H9 (cell line): Measurements from ENCODE around the gene ST3GAL6. TPM values are rescaled to one million over a fixed set of nuclear protein-coding genes. Genes with fewer than 3 reads are reported as not detected.

Experiments used
- DNase-seq: peaks from one replicate; pipeline ENCODE4 v3.0.0-alpha.2; 2017
- H2AFZ ChIP-seq: one replicate; pipeline ENCODE4 v1.6.1; 2013; ENCODE audit warnings: mild to moderate bottlenecking, low read length, control low read depth, moderate library complexity
- H2AK5ac ChIP-seq: 2 replicates; pipeline ENCODE4 v1.6.1; 2013; ENCODE audit warnings: low read length, control low read depth, mixed read lengths; ENCODE audit not compliant: insufficient read length
- H2BK120ac ChIP-seq: one replicate; pipeline ENCODE4 v1.6.1; 2013; ENCODE audit warnings: low read depth, mild to moderate bottlenecking, low read length, control low read depth, inconsistent platforms; ENCODE audit not compliant: poor library complexity, severe bottlenecking
- H2BK12ac ChIP-seq: 2 replicates; pipeline ENCODE4 v1.6.1; 2013; ENCODE audit warnings: low read length, control low read depth, mixed read lengths, low read depth; ENCODE audit not compliant: insufficient read length
- H2BK15ac ChIP-seq: 2 replicates; pipeline ENCODE4 v1.6.1; 2013; ENCODE audit warnings: low read depth, low read length, control low read depth
- H2BK20ac ChIP-seq: one replicate; pipeline ENCODE4 v1.6.1; 2013; ENCODE audit warnings: low read depth, mild to moderate bottlenecking, low read length, control low read depth, inconsistent platforms; ENCODE audit not compliant: poor library complexity, severe bottlenecking
- H2BK5ac ChIP-seq: 2 replicates; pipeline ENCODE4 v1.6.1; 2013; ENCODE audit warnings: low read length, control low read depth, mixed read lengths; ENCODE audit not compliant: insufficient read length
- H3K14ac ChIP-seq: 2 replicates; pipeline ENCODE4 v1.6.1; 2013; ENCODE audit warnings: low read length, control low read depth; ENCODE audit not compliant: insufficient read depth
- H3K18ac ChIP-seq: 2 replicates; pipeline ENCODE4 v1.6.1; 2013; ENCODE audit warnings: low read depth, mild to moderate bottlenecking, mixed read lengths, low read length, control low read depth; ENCODE audit not compliant: insufficient read length
- H3K23ac ChIP-seq: 2 replicates; pipeline ENCODE4 v1.6.1; 2013; ENCODE audit warnings: low read length, control low read depth, mixed read lengths, low read depth; ENCODE audit not compliant: insufficient read length
- H3K23me2 ChIP-seq: 2 replicates; pipeline ENCODE4 v1.6.1; 2013; ENCODE audit warnings: low read depth, mild to moderate bottlenecking, mixed read lengths, low read length, control low read depth; ENCODE audit not compliant: insufficient read length, poor library complexity, severe bottlenecking
- H3K27ac ChIP-seq: 2 replicates; pipeline ENCODE4 v1.5.1; 2013; ENCODE audit warnings: low read length, control low read depth, mixed read lengths, low read depth; ENCODE audit not compliant: insufficient read length
- H3K27me3 ChIP-seq: 2 replicates; pipeline ENCODE4 v1.6.1; 2013; ENCODE audit warnings: low read length, control low read depth, inconsistent platforms; ENCODE audit not compliant: insufficient read depth
- H3K4ac ChIP-seq: 2 replicates; pipeline ENCODE4 v1.6.1; 2013; ENCODE audit warnings: low read depth, mild to moderate bottlenecking, control low read depth, inconsistent platforms, low read length, moderate library complexity
- H3K4me1 ChIP-seq: 2 replicates; pipeline ENCODE4 v1.6.1; 2013; ENCODE audit warnings: low read length, control low read depth, inconsistent platforms; ENCODE audit not compliant: insufficient read depth
- H3K4me2 ChIP-seq: 2 replicates; pipeline ENCODE4 v1.6.1; 2013; ENCODE audit warnings: low read length, control low read depth, mixed read lengths; ENCODE audit not compliant: insufficient read length, insufficient read depth
- H3K56ac ChIP-seq: 2 replicates; pipeline ENCODE4 v1.6.1; 2013; ENCODE audit warnings: low read depth, mild to moderate bottlenecking, mixed read lengths, low read length, control low read depth; ENCODE audit not compliant: insufficient read length
- H3K79me1 ChIP-seq: 2 replicates; pipeline ENCODE4 v1.6.1; 2013; ENCODE audit warnings: low read depth, mild to moderate bottlenecking, moderate library complexity, low read length, control low read depth, inconsistent platforms; ENCODE audit not compliant: insufficient read depth, poor library complexity, severe bottlenecking
- H3K79me2 ChIP-seq: 2 replicates; pipeline ENCODE4 v1.6.1; 2013; ENCODE audit warnings: low read length, control low read depth, inconsistent platforms; ENCODE audit not compliant: insufficient read depth
- H3K9ac ChIP-seq: 2 replicates; pipeline ENCODE4 v1.6.1; 2013; ENCODE audit warnings: low read length, control low read depth, mixed read lengths; ENCODE audit not compliant: insufficient read length; ENCODE audit errors: extremely low read depth
- H3K9me3 ChIP-seq: one replicate; pipeline ENCODE4 v1.6.1; 2013; ENCODE audit warnings: low read depth, low read length, inconsistent platforms; ENCODE audit not compliant: control insufficient read depth
- H3T11ph ChIP-seq: one replicate; pipeline ENCODE4 v1.6.1; 2013; ENCODE audit warnings: mild to moderate bottlenecking, low read length, control low read depth, inconsistent platforms
- H4K20me1 ChIP-seq: one replicate; pipeline ENCODE4 v1.6.1; 2013; ENCODE audit not compliant: control insufficient read depth, insufficient read length, insufficient read depth
- H4K5ac ChIP-seq: 2 replicates; pipeline ENCODE4 v1.6.1; 2013; ENCODE audit warnings: low read depth, mild to moderate bottlenecking, mixed read lengths, low read length, control low read depth; ENCODE audit not compliant: insufficient read length
- H4K8ac ChIP-seq: replicated peaks from 2 replicates; pipeline ENCODE4 v1.6.1; 2013; ENCODE audit warnings: low read length, control low read depth, mixed read lengths, low read depth; ENCODE audit not compliant: insufficient read length
- H4K91ac ChIP-seq: 2 replicates; pipeline ENCODE4 v1.6.1; 2013; ENCODE audit warnings: low read depth, mild to moderate bottlenecking, moderate library complexity, mixed read lengths, low read length, control low read depth; ENCODE audit not compliant: insufficient read length
- H3K27ac Mint-ChIP-seq, 3 experiments: 2 replicates in 2 of 3; 3 replicates in 1 of 3; pipeline ENCODE4 v1.8.0; 2020 to 2021; ENCODE audit warnings: mixed read lengths in 3 of 3, mild to moderate bottlenecking in 1 of 3, moderate library complexity in 1 of 3
- H3K27me3 Mint-ChIP-seq: 2 replicates; pipeline ENCODE4 v1.8.0; 2021; ENCODE audit warnings: low read depth, mild to moderate bottlenecking, moderate library complexity, mixed read lengths
- H3K36me3 Mint-ChIP-seq, 3 experiments: 2 replicates in 2 of 3; 3 replicates in 1 of 3; pipeline ENCODE4 v1.8.0; 2020 to 2021; ENCODE audit warnings: low read depth in 3 of 3, mixed read lengths in 3 of 3; ENCODE audit not compliant: insufficient read depth in 1 of 3
- H3K4me1 Mint-ChIP-seq, 2 experiments: 2 replicates each; pipeline ENCODE4 v1.8.0; 2020; ENCODE audit warnings: mixed read lengths in 2 of 2
- H3K4me3 Mint-ChIP-seq, 2 experiments: 2 replicates in 1 of 2; 3 replicates in 1 of 2; pipeline ENCODE4 v1.8.0; 2020 to 2021; ENCODE audit warnings: mild to moderate bottlenecking in 2 of 2, mixed read lengths in 2 of 2, moderate library complexity in 1 of 2
- H3K9me3 Mint-ChIP-seq, 2 experiments: 2 replicates in 1 of 2; 3 replicates in 1 of 2; pipeline ENCODE4 v1.8.0; 2020; ENCODE audit warnings: mild to moderate bottlenecking in 2 of 2, mixed read lengths in 2 of 2, moderate library complexity in 1 of 2
- CTCF ChIP-seq: fragments of 200-600 bp; sonication (generic); conservative IDR thresholded peaks from 3 replicates; pipeline ENCODE4 v1.8.0; 2021; ENCODE audit warnings: antibody characterized with exemption, mild to moderate bottlenecking
- total RNA-seq: library from RNA; stranded (reverse); gene quantifications from 2 replicates; pipeline ENCODE4 v1.2.1, GENCODE V29; 2021

ST3GAL6 gene
- total RNA-seq, 1 experiment from 2014 or later = 6.4 TPM

- Histone ChIP-seq H3K23ac (no peak overlapping the region), H3T11ph (no peak overlapping the region), H3K9me3 (no peaks in the 10 kb centered on the region), H3K27ac (no peak overlapping the region), H3K4me2 (no peak overlapping the region), H3K56ac (no peak overlapping the region), H2AFZ (no peak overlapping the region), H3K9ac (no peak overlapping the region), H3K27me3 (peaks cover 2% of the 10 kb centered on the region; the same call in 1 of the 2 replicates), H3K18ac (no peak overlapping the region), H3K4ac (no peak overlapping the region), H3K14ac (no peak overlapping the region), H3K79me2 (no peaks in the 10 kb centered on the region), H3K79me1 (no peaks in the 10 kb centered on the region), H4K91ac (no peak overlapping the region), H4K5ac (no peak overlapping the region), H2BK12ac (no peak overlapping the region), H2BK5ac (no peak overlapping the region), H2BK15ac (no peak overlapping the region), H3K23me2 (no peaks in the 10 kb centered on the region), H2BK120ac (no peak overlapping the region), H4K8ac (no peak overlapping the region), H2AK5ac (no peak overlapping the region), H3K4me1 (no peaks in the 10 kb centered on the region), H2BK20ac (no peak overlapping the region), H4K20me1 (no peaks in the 10 kb centered on the region)
- no peak for DNase-seq
- Mint-ChIP-seq H3K36me3 (peaks cover 0 to 1% (median 0%) of the 10 kb centered on the region in 3 experiments; a peak in 1 of 7 replicates), H3K9me3 (no peaks in the 10 kb centered on the region), H3K4me1 (peaks cover 2 to 5% of the 10 kb centered on the region in 2 experiments; a peak in 3 of 4 replicates), H3K4me3 (no peak overlapping the region), H3K27me3 (peaks cover 14% of the 10 kb centered on the region), H3K27ac (no peak overlapping the region)
- no peak for TF ChIP-seq CTCF
Measured at GRCh38 chr3:98739266-98739665, 23.9 kb upstream of the ST3GAL6 start.
